HepG2 (cell line): ENCODE results near the gene EMILIN1. TPM values are rescaled to one million over a fixed set of nuclear protein-coding genes. Genes with fewer than 3 reads are reported as not detected.

Experiments
- ARNTL ChIP-seq: sonication (generic); formaldehyde crosslinking; IDR thresholded peaks from 2 replicates; pipeline ENCODE4 v1.4.0; 2020; ENCODE audit warnings: mild to moderate bottlenecking, missing genetic modification reagents
- CBFB ChIP-seq: sonication (generic); formaldehyde crosslinking; IDR thresholded peaks from 2 replicates; pipeline ENCODE4 v1.4.0; 2020; ENCODE audit warnings: missing genetic modification reagents
- DNMT3B ChIP-seq: conservative IDR thresholded peaks from 2 replicates; pipeline ENCODE4 v1.6.1; 2016; ENCODE audit warnings: missing biosample characterization, control low read depth
- DPF2 ChIP-seq: sonication (generic); formaldehyde crosslinking; IDR thresholded peaks from 2 replicates; pipeline ENCODE4 v1.4.0; 2020; ENCODE audit warnings: mild to moderate bottlenecking, low read depth, missing genetic modification reagents, borderline replicate concordance
- IKZF1 ChIP-seq: fragments of 450-650 bp; IDR thresholded peaks from 2 replicates; pipeline ENCODE4 v1.7.1; 2016
- KMT2B ChIP-seq: IDR thresholded peaks from 2 replicates; pipeline ENCODE4 v1.6.1; 2016; ENCODE audit warnings: missing genetic modification reagents, missing compliant biosample characterization
- MTF2 ChIP-seq: sonication (generic); formaldehyde crosslinking; IDR thresholded peaks from 2 replicates; pipeline ENCODE4 v1.5.0; 2020; ENCODE audit warnings: missing genetic modification reagents, borderline replicate concordance
- NCOA1 ChIP-seq: sonication (generic); formaldehyde crosslinking; IDR thresholded peaks from 2 replicates; pipeline ENCODE4 v1.9.0; 2021; ENCODE audit warnings: missing genetic modification reagents
- NFYB ChIP-seq: sonication (generic); formaldehyde crosslinking; IDR thresholded peaks from 2 replicates; pipeline ENCODE4 v1.4.0; 2020; ENCODE audit warnings: missing genetic modification reagents
- NRL ChIP-seq: sonication (generic); formaldehyde crosslinking; IDR thresholded peaks from 2 replicates; pipeline ENCODE4 v1.5.0; 2020; ENCODE audit warnings: missing genetic modification reagents, mild to moderate bottlenecking, moderate library complexity, borderline replicate concordance
- SAP130 ChIP-seq: IDR thresholded peaks from 2 replicates; pipeline ENCODE4 v1.6.1; 2016; ENCODE audit warnings: low read depth
- SMAD3 ChIP-seq: sonication (generic); formaldehyde crosslinking; IDR thresholded peaks from 2 replicates; pipeline ENCODE4 v1.4.0; 2020; ENCODE audit warnings: missing genetic modification reagents
- SMYD3 ChIP-seq: sonication (generic); formaldehyde crosslinking; IDR thresholded peaks from 2 replicates; pipeline ENCODE4 v1.8.1; 2023; ENCODE audit warnings: mild to moderate bottlenecking, missing genetic modification reagents
- TAF1 ChIP-seq: sonication (generic); formaldehyde crosslinking; IDR thresholded peaks from 2 replicates; pipeline ENCODE4 v1.4.0; 2020; ENCODE audit warnings: missing genetic modification reagents
- ZHX2 ChIP-seq, 2 experiments: sonication (generic) in 1 of 2; formaldehyde crosslinking in 1 of 2; IDR thresholded peaks; 2 replicates each; pipeline versions ENCODE4 v1.6.1 to v1.9.0; 2014 to 2022; ENCODE audit warnings: antibody characterized with exemption in 1 of 2, borderline replicate concordance in 1 of 2, inconsistent platforms in 1 of 2, low read depth in 1 of 2, missing genetic modification reagents in 1 of 2
- ZNF205 ChIP-seq: IDR thresholded peaks from 2 replicates; pipeline ENCODE4 v1.6.1; 2018; ENCODE audit warnings: missing biosample characterization, missing genetic modification reagents
- ZNF333 ChIP-seq: sonication (generic); formaldehyde crosslinking; IDR thresholded peaks from 2 replicates; pipeline ENCODE4 v1.4.0; 2020; ENCODE audit warnings: mild to moderate bottlenecking, missing genetic modification reagents, borderline replicate concordance
- ZNF432 ChIP-seq: sonication (generic); formaldehyde crosslinking; IDR thresholded peaks from 2 replicates; pipeline ENCODE4 v1.5.0; 2020; ENCODE audit warnings: missing genetic modification reagents, mild to moderate bottlenecking, borderline replicate concordance
- ZNF44 ChIP-seq: sonication (generic); formaldehyde crosslinking; IDR thresholded peaks from 2 replicates; pipeline ENCODE4 v1.5.1; 2020; ENCODE audit warnings: mild to moderate bottlenecking, missing genetic modification reagents
- ZNF713 ChIP-seq: sonication (generic); formaldehyde crosslinking; IDR thresholded peaks from 2 replicates; pipeline ENCODE4 v1.4.0; 2020; ENCODE audit warnings: mild to moderate bottlenecking, missing genetic modification reagents
- ZNF782 ChIP-seq: sonication (generic); formaldehyde crosslinking; IDR thresholded peaks from 2 replicates; pipeline ENCODE4 v1.4.0; 2020; ENCODE audit warnings: missing genetic modification reagents, mild to moderate bottlenecking, borderline replicate concordance
- polyA plus RNA-seq, 8 experiments: library from polyadenylated mRNA; depleted of rRNA in 3 of 8; stranded (reverse) in 7 of 8; unstranded in 1 of 8; fragments of >200 nt; fragmentation: Illumina TruSeq in 4 of 8; extraction: Trizol in 4 of 8; gene quantifications; 2 replicates each; pipeline versions ENCODE4 v1.2.1 to v1.2.3, GENCODE V29; 2011 to 2016; ENCODE audit warnings: low read depth in 4 of 8, missing spikeins in 1 of 8, mixed read lengths in 1 of 8; ENCODE audit not compliant: insufficient read depth in 1 of 8
- total RNA-seq, 5 experiments: library from RNA; depleted of rRNA; stranded (reverse); fragments of >200 nt; fragmentation: Illumina TruSeq; extraction: Trizol; gene quantifications; 2 replicates each; pipeline ENCODE4 v1.2.3, GENCODE V29; 2016; ENCODE audit warnings: low read depth in 1 of 5
- TF ChIP-seq, protein P1 (sequence below): sonication (generic); formaldehyde crosslinking; IDR thresholded peaks from 2 replicates; pipeline ENCODE4 v1.8.0; 2022; ENCODE audit warnings: mild to moderate bottlenecking, missing genetic modification reagents, borderline replicate concordance

EMILIN1 gene
- total and polyA plus RNA-seq, 2 of the 13 experiments (the other 11 are each of a cell fraction or from before 2014, with no cell fraction given): 8.1 to 9.7 TPM

DNA sequence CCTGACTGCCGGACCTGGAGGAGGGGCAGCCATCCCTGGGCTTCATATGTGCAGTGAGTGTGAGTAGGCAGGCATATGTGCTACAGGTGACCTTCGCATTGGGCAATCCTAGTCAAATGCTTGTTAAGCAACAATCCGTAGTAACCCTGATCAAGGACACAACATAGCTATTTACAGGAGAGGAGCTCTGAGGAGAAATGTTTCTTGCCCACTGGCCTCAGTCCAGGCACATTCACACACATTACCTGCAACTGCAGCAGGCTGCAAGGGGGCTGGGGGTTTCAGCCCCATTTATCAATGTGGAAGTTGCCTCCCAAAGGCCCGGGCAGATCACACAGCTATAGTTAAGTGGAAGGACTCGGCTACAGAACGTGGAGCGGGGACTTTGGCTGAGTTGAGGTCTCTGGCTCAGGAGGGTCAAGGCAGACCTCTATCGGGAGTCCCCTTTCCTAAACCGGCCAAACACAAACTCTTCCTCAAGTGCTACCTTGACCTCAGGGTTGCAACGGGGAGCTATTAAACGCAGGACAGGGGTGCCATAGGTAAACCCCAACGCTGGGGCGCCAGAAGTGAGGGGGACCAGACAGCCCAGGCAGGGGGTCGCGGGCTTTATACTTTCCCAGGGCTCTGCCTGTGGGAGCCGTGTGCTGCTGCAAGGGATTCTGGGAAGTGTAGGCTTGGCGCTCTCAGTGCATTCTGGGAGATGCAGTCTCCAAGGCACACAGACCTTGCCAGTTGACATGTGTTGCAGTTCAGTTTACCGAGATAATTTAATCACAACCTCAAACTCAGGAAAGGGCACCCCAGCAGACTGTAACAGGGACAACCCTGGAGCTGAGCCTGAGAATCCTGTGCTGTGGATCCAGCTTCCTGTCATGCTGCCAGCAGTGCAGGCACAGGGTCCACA is 17.6 kb downstream of the EMILIN1 start (continued):
- TF ChIP-seq ZHX2 (IDR thresholded peaks at IDR 0.05; ENCODE audit: low read depth): peak; percentile 63; the same call in 1 of the 2 replicates
- no peak for TF ChIP-seq ZHX2 (CRISPR knock-in tag; IDR thresholded peaks at IDR 0.05; ENCODE audit: borderline replicate concordance)
- TF ChIP-seq, protein P1, sequence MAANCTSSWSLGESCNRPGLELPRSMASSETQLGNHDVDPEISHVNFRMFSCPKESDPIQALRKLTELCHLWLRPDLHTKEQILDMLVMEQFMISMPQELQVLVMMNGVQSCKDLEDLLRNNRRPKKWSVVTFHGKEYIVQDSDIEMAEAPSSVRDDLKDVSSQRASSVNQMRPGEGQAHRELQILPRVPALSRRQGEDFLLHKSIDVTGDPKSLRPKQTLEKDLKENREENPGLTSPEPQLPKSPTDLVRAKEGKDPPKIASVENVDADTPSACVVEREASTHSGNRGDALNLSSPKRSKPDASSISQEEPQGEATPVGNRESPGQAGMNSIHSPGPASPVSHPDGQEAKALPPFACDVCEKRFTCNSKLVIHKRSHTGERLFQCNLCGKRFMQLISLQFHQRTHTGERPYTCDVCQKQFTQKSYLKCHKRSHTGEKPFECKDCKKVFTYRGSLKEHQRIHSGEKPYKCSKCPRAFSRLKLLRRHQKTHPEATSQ (CRISPR knock-in tag): peak; percentile 81
- peak; percentile 88; the same call in 1 of the 2 replicates for TF ChIP-seq ZNF432 (CRISPR knock-in tag)
- peak; percentile 96 for TF ChIP-seq ARNTL (CRISPR knock-in tag)
- no peak for TF ChIP-seq TAF1 (CRISPR knock-in tag)
- no peak for TF ChIP-seq IKZF1
- TF ChIP-seq ZNF782 (CRISPR knock-in tag): no peak
- peak; percentile 86 for TF ChIP-seq ZNF205 (CRISPR knock-in tag)
- TF ChIP-seq DPF2 (CRISPR knock-in tag): peak; percentile 93
- peak; percentile 75 for TF ChIP-seq SMAD3 (CRISPR knock-in tag)
- TF ChIP-seq ZNF44 (CRISPR knock-in tag): peak; percentile 73
- TF ChIP-seq SAP130 (CRISPR knock-in tag): peak; percentile 97
- peak; percentile 70; the same call in 1 of the 2 replicates for TF ChIP-seq CBFB (CRISPR knock-in tag)
- TF ChIP-seq SMYD3 (CRISPR knock-in tag): peak; percentile 64
- 0 out of 2 replicates have a peak, but pooled peaks have one; percentile 24 for TF ChIP-seq DNMT3B (CRISPR knock-in tag)
- TF ChIP-seq ZNF713 (CRISPR knock-in tag): 0 out of 2 replicates have a peak, but pooled peaks have one; percentile 43
- 0 out of 2 replicates have a peak, but pooled peaks have one; percentile 87 for TF ChIP-seq NCOA1 (CRISPR knock-in tag)
- TF ChIP-seq NRL (CRISPR knock-in tag): peak; percentile 25; the same call in 1 of the 2 replicates
- TF ChIP-seq MTF2 (CRISPR knock-in tag): peak; percentile 15; the same call in 1 of the 2 replicates
- peak; percentile 68 for TF ChIP-seq KMT2B (CRISPR knock-in tag)
- no peak for TF ChIP-seq NFYB (CRISPR knock-in tag)
- TF ChIP-seq ZNF333 (CRISPR knock-in tag): no peak; the same call in 1 of the 2 replicates
